CD14-positive monocyte (primary cell): ENCODE data around the gene MEG3. TPM values are rescaled to one million over a fixed set of nuclear protein-coding genes. Genes with fewer than 3 reads are reported as not detected.

ENCODE experiments used
- DNase-seq, 3 donors: peaks; one replicate each; pipeline ENCODE4 v3.0.0-alpha.2; 2011 to 2022
- H2AFZ ChIP-seq: 2 replicates; pipeline ENCODE4 v1.6.0; 2012; ENCODE audit warnings: mild to moderate bottlenecking, low read depth, low read length, inconsistent platforms; ENCODE audit not compliant: insufficient read depth, poor library complexity, severe bottlenecking
- H3K27ac ChIP-seq, 2 donors: 1 replicate in 1 of 2; 2 replicates in 1 of 2; pipeline ENCODE4 v1.5.1; 2012 to 2013; ENCODE audit warnings: low read length in 2 of 2, control low read depth in 1 of 2, inconsistent platforms in 1 of 2, low read depth in 1 of 2, mild to moderate bottlenecking in 1 of 2
- H3K27me3 ChIP-seq, 2 donors: one replicate each; pipeline versions ENCODE4 v1.6.0 to v1.6.1; 2011 to 2013; ENCODE audit warnings: low read length in 2 of 2; ENCODE audit not compliant: control insufficient read depth in 2 of 2, insufficient read depth in 2 of 2
- H3K36me3 ChIP-seq, 2 donors: replicated peaks in 1 of 2; 1 replicate in 1 of 2; 2 replicates in 1 of 2; pipeline versions ENCODE4 v1.5.1 to v1.6.1; 2012 to 2013; ENCODE audit warnings: low read length in 2 of 2, control low read depth in 1 of 2, inconsistent platforms in 1 of 2, mild to moderate bottlenecking in 1 of 2; ENCODE audit not compliant: insufficient read depth in 2 of 2, control insufficient read depth in 1 of 2
- H3K4me1 ChIP-seq, 2 donors: 1 replicate in 1 of 2; 2 replicates in 1 of 2; pipeline versions ENCODE4 v1.5.1 to v1.6.1; 2012 to 2013; ENCODE audit warnings: low read length in 2 of 2, control low read depth in 1 of 2, inconsistent platforms in 1 of 2, mild to moderate bottlenecking in 1 of 2, moderate library complexity in 1 of 2; ENCODE audit not compliant: insufficient read depth in 2 of 2, control insufficient read depth in 1 of 2
- H3K4me2 ChIP-seq: replicated peaks from 2 replicates; pipeline ENCODE3; 2012; ENCODE audit warnings: low read length, moderate library complexity, mild to moderate bottlenecking; ENCODE audit not compliant: poor library complexity, severe bottlenecking; ENCODE audit errors: extremely low read depth
- H3K4me3 ChIP-seq, 3 experiments: fragments of 200-600 bp in 1 of 3; sonication (generic) in 1 of 3; replicated peaks in 1 of 3; 1 replicate in 2 of 3; 2 replicates in 1 of 3; pipeline ENCODE4 v1.5.1; 2011 to 2013; ENCODE audit warnings: low read length in 3 of 3, mild to moderate bottlenecking in 3 of 3, control low read depth in 2 of 3, low read depth in 2 of 3, inconsistent platforms in 1 of 3, moderate library complexity in 1 of 3
- H3K79me2 ChIP-seq: 2 replicates; pipeline ENCODE4 v1.6.0; 2012; ENCODE audit warnings: mild to moderate bottlenecking, control low read depth, inconsistent platforms, low read length, moderate library complexity; ENCODE audit not compliant: insufficient read depth
- H3K9ac ChIP-seq: 2 replicates; pipeline ENCODE4 v1.6.0; 2017; ENCODE audit warnings: low read length, mild to moderate bottlenecking; ENCODE audit not compliant: insufficient read depth, poor library complexity, severe bottlenecking
- H3K9me3 ChIP-seq, 2 donors: replicated peaks in 1 of 2; 1 replicate in 1 of 2; 2 replicates in 1 of 2; pipeline versions ENCODE4 v1.5.1 to v1.6.1; 2012 to 2013; ENCODE audit warnings: low read length in 2 of 2, control low read depth in 1 of 2; ENCODE audit not compliant: control insufficient read depth in 1 of 2, insufficient read depth in 1 of 2
- H4K20me1 ChIP-seq: 2 replicates; pipeline ENCODE4 v1.6.0; 2012; ENCODE audit warnings: mild to moderate bottlenecking, low read length, control low read depth, moderate library complexity; ENCODE audit not compliant: insufficient read depth
- H3K27ac Mint-ChIP-seq, 7 donors: one replicate each; pipeline ENCODE4 v1.8.0; 2020; ENCODE audit warnings: mild to moderate bottlenecking in 7 of 7, mixed read lengths in 7 of 7, moderate library complexity in 6 of 7, inconsistent platforms in 2 of 7
- H3K27me3 Mint-ChIP-seq, 3 donors: one replicate each; pipeline ENCODE4 v1.8.0; 2021 to 2022; ENCODE audit warnings: low read depth in 3 of 3, mild to moderate bottlenecking in 3 of 3, mixed read lengths in 3 of 3, moderate library complexity in 3 of 3, inconsistent platforms in 1 of 3
- H3K36me3 Mint-ChIP-seq, 2 donors: one replicate each; pipeline ENCODE4 v1.8.0; 2020; ENCODE audit warnings: mixed read lengths in 2 of 2, inconsistent platforms in 1 of 2, mild to moderate bottlenecking in 1 of 2
- H3K4me1 Mint-ChIP-seq: one replicate; pipeline ENCODE4 v1.8.0; 2020; ENCODE audit warnings: mild to moderate bottlenecking, mixed read lengths
- H3K4me3 Mint-ChIP-seq, 2 donors: one replicate each; pipeline ENCODE4 v1.8.0; 2020; ENCODE audit warnings: mild to moderate bottlenecking in 2 of 2, mixed read lengths in 2 of 2, moderate library complexity in 1 of 2
- H3K9me3 Mint-ChIP-seq, 7 donors: one replicate each; pipeline ENCODE4 v1.8.0; 2020 to 2022; ENCODE audit warnings: mixed read lengths in 7 of 7, mild to moderate bottlenecking in 6 of 7, moderate library complexity in 6 of 7, inconsistent platforms in 2 of 7
- CTCF ChIP-seq: fragments of 200-600 bp; IDR thresholded peaks from one replicate; pipeline ENCODE4 v1.8.0; 2022; ENCODE audit warnings: antibody characterized with exemption, mild to moderate bottlenecking
- WGBS: methylation state at CpG from one replicate; pipeline ENCODE4 v1.1.5; 2013; ENCODE audit warnings: missing lambda C conversion rate; ENCODE audit not compliant: insufficient coverage; 5-methylcytosine and 5-hydroxymethylcytosine counted together
- intact Hi-C, 2 donors: fragments of 100-400 bp; cut with micrococcal nuclease; formaldehyde crosslinking; loops; one replicate each; pipeline versions ENCODE4 v1.15.0 to v1.15.1; 2023
- polyA plus RNA-seq, 3 donors: library from polyadenylated mRNA; depleted of rRNA in 1 of 3; unstranded in 2 of 3; stranded (reverse) in 1 of 3; fragments of 300-500 nt in 2 of 3; fragments of >200 nt in 1 of 3; fragmentation: Illumina TruSeq in 2 of 3; gene quantifications; 1 replicate in 2 of 3; 2 replicates in 1 of 3; pipeline ENCODE4 v1.2.3, GENCODE V29; 2012 to 2021

Gene MEG3
- polyA plus RNA-seq, 3 donors: 1.7 TPM; not detected in 2

DNA sequence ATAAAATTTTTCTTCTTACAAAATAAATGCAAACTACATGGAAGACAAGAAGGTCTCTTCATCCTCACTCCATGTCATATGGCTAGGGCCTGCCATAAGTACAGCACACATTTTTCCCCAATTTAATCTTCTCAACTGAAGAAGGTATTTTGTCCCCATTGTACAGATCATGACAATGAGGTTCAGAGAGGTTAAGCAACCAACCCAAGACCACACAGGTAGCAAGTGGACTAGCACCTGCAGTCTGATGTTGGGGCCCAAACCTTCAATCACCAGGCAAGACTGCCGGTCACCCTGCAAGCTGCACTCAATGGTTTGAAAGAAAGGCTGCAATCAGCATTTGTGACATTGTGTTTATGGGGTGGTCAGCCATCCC is 6.5 kb upstream of the MEG3 start:
- no peak for TF ChIP-seq CTCF
- Histone ChIP-seq H3K36me3 (no peaks in the 10 kb centered on the region), H3K4me1 (no peaks in the 10 kb centered on the region), H3K9ac (no peak overlapping the region), H4K20me1 (no peaks in the 10 kb centered on the region), H3K27ac (no peak overlapping the region), H3K4me2 (no peak overlapping the region), H3K9me3 (no peaks in the 10 kb centered on the region), H2AFZ (no peak overlapping the region), H3K4me3 (no peak overlapping the region), H3K27me3 (peaks cover 0 to 14% of the 10 kb centered on the region in 2 donors), H3K79me2 (no peaks in the 10 kb centered on the region)
- intact Hi-C loops: no loop called here
- Mint-ChIP-seq H3K27me3 (peaks cover 19 to 23% (median 21%) of the 10 kb centered on the region in 3 donors), H3K9me3 (peaks cover 0 to 4% (median 0%) of the 10 kb centered on the region in 7 donors), H3K4me3 (no peak overlapping the region), H3K27ac (peak overlapping the region in 1 of 7 donors; percentile 78), H3K36me3 (no peaks in the 10 kb centered on the region), H3K4me1 (peaks cover 7% of the 10 kb centered on the region)
- no peak for DNase-seq
- 100% methylated on average over 1 of the region's 1 CpG for WGBS

GRCh38 chr14:100819829-100820475 is 6.0 kb upstream of the MEG3 start:
- no peak for DNase-seq
- Histone ChIP-seq H3K4me2 (no peak overlapping the region), H3K9me3 (peaks cover 2 to 5% of the 10 kb centered on the region in 2 donors), H3K79me2 (no peaks in the 10 kb centered on the region), H3K4me1 (no peaks in the 10 kb centered on the region), H3K27ac (no peak overlapping the region), H3K4me3 (no peak overlapping the region), H3K36me3 (no peaks in the 10 kb centered on the region), H3K9ac (no peak overlapping the region), H3K27me3 (peaks cover 0 to 19% of the 10 kb centered on the region in 2 donors), H4K20me1 (no peaks in the 10 kb centered on the region), H2AFZ (no peak overlapping the region)
- intact Hi-C loops: no loop called here
- 98% methylated on average over 16 of the region's 22 CpGs for WGBS
- Mint-ChIP-seq H3K27me3 (peaks cover 24 to 28% (median 26%) of the 10 kb centered on the region in 3 donors), H3K4me3 (no peak overlapping the region), H3K36me3 (no peaks in the 10 kb centered on the region), H3K4me1 (peaks cover 12% of the 10 kb centered on the region), H3K27ac (peak overlapping the region in 2 of 7 donors; percentile 70 to 78), H3K9me3 (peaks cover 0 to 9% (median 4%) of the 10 kb centered on the region in 7 donors)
- no peak for TF ChIP-seq CTCF
